Measurements from ENCODE around the gene FOXC2. TPM values are rescaled to one million over a fixed set of nuclear protein-coding genes. Genes with fewer than 3 reads are reported as not detected.

The FOXC2 gene
- total RNA-seq, 4 donors from 2014 or later: 9.3 to 18.2 (median 14.1) TPM

- 33 to 46% methylated on average over 7 of the region's 7 CpGs for WGBS, 2 donors
- Histone ChIP-seq H3K27ac (no peak overlapping the region), H3K4me1 (peaks cover 0 to 21% (median 0%) of the 10 kb centered on the region in 4 donors), H3K4me3 (no peak overlapping the region), H3K27me3 (peaks cover 0 to 33% of the 10 kb centered on the region in 2 donors), H3K36me3 (no peaks in the 10 kb centered on the region), H3K9me3 (no peaks in the 10 kb centered on the region)
- no peak for TF ChIP-seq EP300 (IDR thresholded peaks at IDR 0.05)
- no peak for TF ChIP-seq POLR2A (IDR thresholded peaks at IDR 0.05)
- TF ChIP-seq CTCF (IDR thresholded peaks at IDR 0.05): no peak
- no peak for DNase-seq (ENCODE audit: low spot score in 2 of 2)
Observed at GRCh38 chr16:86597880-86598606, 31.4 kb downstream of the FOXC2 start.

GRCh38 chr16:86598607-86599565, 32.3 kb downstream of the FOXC2 start:
- WGBS, 2 donors: 64 to 67% methylated on average over 22 of the region's 22 CpGs
- H3K4me3 ChIP-seq: no peak overlapping the region
- H3K27ac ChIP-seq: no peak overlapping the region

GRCh38 chr16:86601356-86601755, 34.7 kb downstream of the FOXC2 start:
- DNase-seq (ENCODE audit: low spot score in 2 of 2): no peak
- Histone ChIP-seq H3K4me1 (peaks cover 0 to 7% (median 0%) of the 10 kb centered on the region in 4 donors), H3K9me3 (no peaks in the 10 kb centered on the region), H3K27ac (no peak overlapping the region), H3K4me3 (no peak overlapping the region), H3K36me3 (no peaks in the 10 kb centered on the region), H3K27me3 (peaks cover 0 to 3% of the 10 kb centered on the region in 2 donors)
- WGBS, 2 donors: 77 to 85% methylated on average over 2 of the region's 2 CpGs
- TF ChIP-seq EP300 (IDR thresholded peaks at IDR 0.05) (no peak), POLR2A (IDR thresholded peaks at IDR 0.05) (no peak), CTCF (IDR thresholded peaks at IDR 0.05) (no peak)

More at GRCh38 chr16:86598607-86599565, 32.3 kb downstream of the FOXC2 start:
- no peak for DNase-seq (ENCODE audit: low spot score in 2 of 2)
- H3K27me3 ChIP-seq: peaks cover 0 to 24% of the 10 kb centered on the region in 2 donors
- TF ChIP-seq POLR2A (IDR thresholded peaks at IDR 0.05): no peak
- TF ChIP-seq EP300 (IDR thresholded peaks at IDR 0.05): no peak
- TF ChIP-seq CTCF (IDR thresholded peaks at IDR 0.05): no peak
- no peaks in the 10 kb centered on the region for H3K9me3 ChIP-seq
- peaks cover 0 to 16% (median 0%) of the 10 kb centered on the region in 4 donors for H3K4me1 ChIP-seq
- no peaks in the 10 kb centered on the region for H3K36me3 ChIP-seq

GRCh38 chr16:86602521-86602920, 35.9 kb downstream of the FOXC2 start:
- Histone ChIP-seq H3K9me3 (no peaks in the 10 kb centered on the region), H3K4me3 (no peak overlapping the region), H3K36me3 (no peaks in the 10 kb centered on the region), H3K27ac (no peak overlapping the region), H3K4me1 (peaks cover 0 to under 1% (median 0%) of the 10 kb centered on the region in 4 donors), H3K27me3 (no peaks in the 10 kb centered on the region)
- WGBS, 2 donors: 77 to 89% methylated on average over 4 of the region's 4 CpGs
- no peak for TF ChIP-seq POLR2A (IDR thresholded peaks at IDR 0.05)
- no peak for TF ChIP-seq CTCF (IDR thresholded peaks at IDR 0.05)
- TF ChIP-seq EP300 (IDR thresholded peaks at IDR 0.05): no peak
- no peak for DNase-seq (ENCODE audit: low spot score in 2 of 2)
